HG02798 (cell line): ENCODE measurements around the gene PSAT1.

Source experiments
- ATAC-seq: cut with Tn5 transposase; IDR thresholded peaks from one replicate; pipeline ENCODE4 v1.9.1; 2021; ENCODE audit warnings: mild to moderate bottlenecking; ENCODE audit not compliant: unreplicated experiment, poor library complexity

The PSAT1 gene

DNA sequence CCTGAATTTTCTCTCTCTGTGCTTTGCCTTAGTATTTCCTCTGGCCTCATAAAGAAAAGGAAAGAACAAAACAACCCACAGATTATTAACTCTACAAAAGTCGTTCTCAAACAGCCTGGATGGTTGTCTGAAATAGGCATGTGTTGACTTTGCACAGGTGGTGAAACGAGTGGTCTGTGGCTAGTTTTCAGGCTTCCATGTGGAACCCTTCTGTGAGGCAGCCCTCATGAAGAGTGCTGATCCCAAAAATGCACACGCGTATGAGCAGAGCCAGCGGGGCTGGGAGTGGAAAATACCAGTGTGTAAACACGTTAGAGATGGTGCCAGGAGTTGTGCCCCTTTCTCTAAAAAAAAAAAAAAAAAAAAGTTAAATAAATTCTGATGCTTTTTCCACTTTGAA is 4.9 kb upstream of the PSAT1 start:
- no peak for ATAC-seq

DNA sequence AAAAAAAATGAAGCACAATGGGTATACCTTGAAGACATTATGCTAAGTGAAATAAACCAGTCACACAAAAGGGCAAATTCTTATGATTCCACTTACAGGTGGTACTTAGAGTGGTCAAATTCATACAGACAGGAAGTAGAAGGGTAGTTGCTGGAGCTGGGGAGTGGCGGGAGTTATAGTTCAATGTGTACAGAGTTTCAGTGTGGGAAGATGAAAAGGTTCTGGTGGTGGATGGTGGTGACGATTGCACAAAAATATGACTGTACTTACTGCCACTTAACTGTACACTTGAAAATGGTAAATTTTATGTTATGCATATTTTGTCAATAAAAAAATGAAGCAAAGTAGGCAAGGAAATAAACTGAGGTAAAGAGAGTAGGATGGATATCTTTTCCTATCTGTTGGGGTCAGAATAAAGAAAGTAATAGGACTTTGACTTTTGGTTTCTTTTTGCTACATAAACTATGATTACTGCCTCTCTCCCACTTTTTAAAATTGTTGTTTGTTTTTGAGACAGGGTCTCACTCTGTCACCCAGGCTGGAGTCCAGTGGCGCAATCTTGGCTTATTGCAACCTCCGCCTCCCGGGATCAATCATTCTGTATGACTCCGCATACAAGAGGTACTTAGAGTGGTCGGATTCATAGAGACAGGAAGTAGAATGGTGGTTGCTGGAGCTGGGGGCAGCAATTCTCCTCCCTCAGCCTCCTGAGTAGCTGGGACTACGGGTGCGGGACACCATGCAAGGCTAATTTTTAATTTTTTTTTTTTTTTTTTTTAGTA is 4.0 kb upstream of the PSAT1 start:
- ATAC-seq, result no peak

- no peak for ATAC-seq
Observed at GRCh38 chr9:78294290-78295176, 2.4 kb upstream of the PSAT1 start.

DNA sequence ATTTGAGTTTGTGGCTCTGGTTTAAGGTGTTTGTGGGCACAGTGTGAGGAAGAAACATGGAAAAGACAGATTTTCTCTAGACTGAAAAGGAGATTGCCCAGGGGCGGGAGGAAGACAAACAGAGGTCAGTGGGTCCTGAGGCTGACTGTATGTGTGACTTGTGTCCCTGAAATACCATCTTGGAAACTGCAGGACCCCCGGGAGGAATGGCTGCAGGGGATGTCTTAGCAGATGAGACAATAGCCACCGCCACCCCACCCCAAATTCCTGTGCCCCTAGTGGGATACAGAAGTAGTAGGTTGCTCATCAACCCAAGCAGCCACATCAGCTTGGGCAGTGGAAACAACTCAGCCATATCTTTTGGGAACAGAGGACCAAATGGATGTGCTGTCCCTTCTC is 1.7 kb upstream of the PSAT1 start:
- ATAC-seq, result no peak

DNA sequence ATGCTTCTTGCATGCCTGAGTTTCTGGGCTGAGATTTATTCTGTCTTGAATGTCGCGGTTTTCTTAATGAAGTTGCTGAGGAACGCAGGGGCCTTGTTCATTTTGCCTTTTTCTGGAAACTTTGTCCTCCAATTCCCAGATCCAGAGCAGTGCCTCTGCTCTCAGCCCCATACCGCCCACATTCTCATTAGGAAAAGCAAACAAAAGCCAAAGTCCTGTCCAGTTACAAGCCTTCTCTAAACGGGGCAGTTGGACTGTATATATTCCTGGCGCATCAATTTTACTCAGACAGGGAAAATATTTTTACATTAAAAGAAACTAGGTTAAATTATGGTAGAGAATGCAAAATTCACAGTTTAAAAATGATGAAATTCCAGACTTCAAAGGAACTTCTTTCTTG is 1.2 kb upstream of the PSAT1 start:
- no peak for ATAC-seq

DNA sequence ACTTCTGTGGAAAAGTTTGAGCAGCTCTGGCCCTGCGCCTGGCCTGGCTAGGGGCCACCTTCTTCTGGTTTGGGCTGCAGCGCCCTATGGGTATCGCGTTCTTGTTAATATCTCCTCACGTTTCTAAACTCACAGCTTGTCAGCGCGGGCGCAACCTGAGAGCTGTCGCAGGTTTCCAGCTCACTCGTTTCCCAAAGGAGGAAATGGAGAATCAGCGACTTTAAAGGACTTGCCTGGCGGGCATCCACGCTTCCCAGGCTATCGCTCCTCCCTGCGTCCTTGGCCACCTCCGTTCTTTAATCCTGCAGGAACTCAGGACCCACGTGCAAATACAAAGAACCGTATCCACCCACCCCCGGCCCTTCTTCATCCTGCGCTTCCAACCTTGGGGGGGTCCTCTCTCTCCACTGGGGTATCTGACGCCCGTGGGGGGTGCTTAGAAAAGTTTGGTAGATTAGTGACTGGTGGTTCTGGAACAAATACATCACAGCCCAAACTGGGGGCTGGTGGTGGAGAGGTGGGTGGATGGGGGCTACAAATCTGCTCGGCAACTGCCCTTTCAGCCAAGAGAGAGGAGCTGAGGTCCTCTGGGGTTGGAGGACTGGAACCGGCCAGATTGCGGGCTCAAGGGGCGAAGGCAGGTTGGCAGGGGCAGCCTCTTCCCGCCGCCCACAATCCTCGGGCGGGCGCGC is 578 bp upstream of the PSAT1 start:
- no peak for ATAC-seq

DNA sequence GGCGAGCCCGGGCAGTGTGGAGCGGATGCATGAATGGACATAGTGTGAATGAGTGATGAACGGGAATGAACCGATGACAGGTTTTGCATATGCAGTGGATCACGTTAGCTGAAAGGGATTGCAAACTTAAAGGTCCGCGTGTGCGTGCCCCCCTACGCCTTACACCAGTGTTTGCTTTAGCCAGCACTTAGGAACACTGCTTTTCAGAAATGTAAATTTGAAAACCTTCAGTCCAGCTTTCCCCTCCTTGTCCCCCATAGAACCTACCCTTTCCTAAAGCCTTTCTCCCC is 692 bp downstream of the PSAT1 start:
- ATAC-seq, result no peak

- ATAC-seq, result no peak
Observed at GRCh38 chr9:78298046-78298765, 1.3 kb downstream of the PSAT1 start.

DNA sequence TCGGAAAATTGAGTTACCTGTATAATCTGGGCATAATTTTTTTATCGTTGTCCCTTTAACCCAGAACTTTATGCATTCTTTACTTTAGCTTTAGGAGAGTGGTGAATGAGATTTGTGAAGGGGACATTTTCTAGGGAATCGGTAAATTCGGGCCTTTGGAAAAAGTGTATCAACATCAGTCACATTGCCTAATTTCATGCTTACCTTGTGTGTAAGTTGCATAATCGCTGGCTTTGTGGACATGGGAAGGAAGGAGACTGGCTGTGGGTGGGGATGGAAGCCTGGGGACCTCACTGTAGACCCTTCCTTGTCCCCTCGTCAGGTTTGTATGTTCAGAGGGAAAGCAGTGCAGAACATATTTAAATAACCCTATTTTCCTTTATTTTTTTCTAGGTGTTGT is 3.3 kb downstream of the PSAT1 start:
- ATAC-seq, result no peak

- no peak for ATAC-seq
Observed at GRCh38 chr9:78301466-78301865, 4.5 kb downstream of the PSAT1 start.

DNA sequence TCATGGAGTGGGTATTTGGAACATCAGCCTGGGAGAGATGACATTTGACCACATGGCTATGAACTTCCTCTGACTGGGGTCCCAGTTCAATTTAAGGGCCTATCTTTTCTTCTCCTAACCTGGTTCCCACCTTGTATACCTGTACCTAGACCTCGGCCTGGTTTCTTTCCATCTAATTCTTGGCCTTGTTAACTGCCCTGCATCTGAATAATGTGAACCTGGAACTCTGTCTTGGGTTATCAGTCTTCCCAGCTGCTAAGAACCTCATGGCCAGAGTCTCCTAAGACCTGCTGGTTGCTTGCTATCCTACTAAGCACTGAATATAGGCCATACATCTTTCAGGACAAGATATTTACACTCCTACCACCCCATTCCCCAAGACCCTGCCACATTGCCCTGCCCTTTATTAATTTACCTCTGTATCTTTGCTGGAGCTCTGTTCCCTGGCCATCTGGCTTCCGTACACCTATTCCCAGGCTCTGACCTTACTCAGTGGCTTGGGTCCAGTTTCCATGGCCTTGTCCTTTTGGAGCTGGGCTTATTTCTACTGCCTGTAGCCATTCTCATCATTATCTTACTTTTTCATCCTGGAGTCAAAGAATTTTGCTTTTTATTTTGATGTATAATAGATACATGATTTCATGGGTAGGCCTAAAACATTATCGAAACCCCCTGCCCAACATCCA is 6.6 kb downstream of the PSAT1 start:
- no peak for ATAC-seq

DNA sequence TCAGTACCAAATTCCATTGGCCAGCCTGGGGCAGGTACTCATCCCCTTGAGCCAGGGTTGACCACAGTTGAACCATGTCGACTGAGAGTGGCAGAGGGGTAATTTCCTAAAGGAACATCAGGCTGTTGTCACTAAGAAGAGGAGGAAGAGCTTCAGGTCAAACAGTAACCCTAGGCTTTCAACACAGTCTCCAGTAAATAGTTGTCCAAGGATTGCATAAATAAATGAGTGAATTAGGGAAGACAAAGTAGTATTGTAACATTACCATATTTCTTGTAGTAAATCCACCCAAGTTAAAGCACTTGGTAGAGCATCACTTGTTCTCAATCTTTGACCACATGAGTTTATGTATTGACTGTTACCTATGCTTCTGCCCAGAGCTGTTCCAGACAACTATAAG is 7.4 kb downstream of the PSAT1 start:
- no peak for ATAC-seq

GRCh38 chr9:78306222-78307076 is 9.5 kb downstream of the PSAT1 start:
- no peak for ATAC-seq

DNA sequence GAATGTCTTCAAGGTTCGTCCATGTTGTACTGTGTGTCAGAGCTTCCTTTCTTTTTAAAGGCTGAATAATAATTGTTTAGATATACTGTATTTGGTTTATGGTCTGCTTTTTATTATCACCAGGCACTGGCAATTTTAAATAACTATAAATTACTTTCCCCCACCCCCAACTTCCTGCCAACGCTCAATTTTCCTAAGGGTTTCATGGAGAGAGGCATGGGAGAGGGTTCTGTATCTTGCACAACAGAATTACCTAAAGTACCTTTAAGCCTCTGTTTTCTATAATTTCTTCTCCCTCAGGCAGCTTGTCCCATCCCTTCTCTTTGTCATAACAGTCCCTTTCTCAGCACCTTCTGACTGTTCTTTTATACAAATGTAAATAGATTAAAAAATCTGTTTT is 10.4 kb downstream of the PSAT1 start:
- no peak for ATAC-seq

- no peak for ATAC-seq
Observed at GRCh38 chr9:78309066-78309465, 12.1 kb downstream of the PSAT1 start.

- ATAC-seq, result no peak
Observed at GRCh38 chr9:78311075-78311474, 14.2 kb downstream of the PSAT1 start.

DNA sequence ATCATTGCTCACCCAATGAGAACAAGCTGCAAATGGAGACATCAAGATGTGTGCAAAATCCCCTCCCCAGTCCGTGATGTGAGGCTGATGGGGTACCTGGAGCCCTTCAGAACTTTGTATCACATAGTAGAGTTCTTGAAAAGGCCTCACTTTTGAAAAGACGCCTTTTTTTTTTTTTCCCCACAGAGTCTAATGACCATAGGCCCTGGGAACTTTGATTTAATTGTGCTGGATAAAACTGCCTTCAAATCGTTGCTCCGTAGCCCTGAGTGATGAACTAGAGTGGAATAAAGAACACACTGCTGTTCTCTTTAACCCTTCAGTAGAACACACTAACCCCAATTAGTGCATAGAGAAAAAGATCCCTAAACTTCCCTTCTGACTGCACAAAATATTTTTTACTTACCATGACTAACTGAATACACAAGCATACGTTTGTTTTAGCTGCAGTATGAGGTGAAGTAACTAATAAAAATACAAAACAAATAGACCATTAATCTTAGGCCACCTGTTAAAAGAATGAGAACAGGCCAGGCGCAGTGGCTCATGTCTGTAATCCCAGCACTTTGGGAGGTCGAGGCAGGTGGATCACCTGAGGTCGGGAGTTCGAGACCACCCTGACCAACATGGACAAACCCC is 15.1 kb downstream of the PSAT1 start:
- no peak for ATAC-seq

- no peak for ATAC-seq
Observed at GRCh38 chr9:78314550-78314949, 17.6 kb downstream of the PSAT1 start.
